Caco-2 (cell line): ENCODE measurements around the gene NBL1. TPM values are rescaled to one million over a fixed set of nuclear protein-coding genes. Genes with fewer than 3 reads are reported as not detected.
A peak's percentile ranks its signal among the peaks of the same experiment; 100 is the strongest.

Source experiments
- BruUV-seq: library from RNA; stranded (reverse); fragments of 400-500 nt; replicated peaks from 2 replicates; lab custom pipeline; 2021; lab: Mats Ljungman, UMichigan
- CTCF ChIA-PET: fragments of 300-600 bp; sonication (Branson Sonifier 250); formaldehyde crosslinking; loops from one replicate; lab custom pipeline; 2022; ENCODE audit warnings: antibody characterized with exemption; lab: Charles Lee
- POLR2A ChIA-PET: fragments of 300-600 bp; sonication (Branson Sonifier 250); formaldehyde crosslinking; loops from one replicate; lab custom pipeline; 2022; ENCODE audit warnings: antibody characterized with exemption; lab: Charles Lee
- DNase-seq, 2 experiments: peaks; one replicate each; pipeline versions ENCODE4 v3.0.0 to v3.0.0-alpha.2; 2020 to 2022
- H3K27me3 ChIP-seq: replicated peaks from 2 replicates; pipeline ENCODE4 v1.6.0; 2011; ENCODE audit warnings: low read length; ENCODE audit not compliant: control insufficient read depth, insufficient read depth
- H3K36me3 ChIP-seq: 2 replicates; pipeline ENCODE4 v1.5.1; 2011; ENCODE audit warnings: low read length; ENCODE audit not compliant: control insufficient read depth, insufficient read depth
- H3K4me1 ChIP-seq: fragments of 250-450 bp; sonication (Bioruptor Pico); 2 replicates; pipeline ENCODE4 v1.5.1; 2020; ENCODE audit warnings: mild to moderate bottlenecking
- H3K4me3 ChIP-seq: 2 replicates; pipeline ENCODE4 v1.5.1; 2011; ENCODE audit warnings: low read depth, mild to moderate bottlenecking, control low read depth, low read length
- H3K9me3 ChIP-seq: fragments of 250-450 bp; sonication (Bioruptor Pico); 2 replicates; pipeline ENCODE4 v1.5.1; 2020; ENCODE audit warnings: mild to moderate bottlenecking, moderate library complexity
- H3K27ac Mint-ChIP-seq: one replicate; pipeline ENCODE4 v1.8.0; 2022; ENCODE audit warnings: mixed read lengths; ENCODE audit not compliant: unreplicated experiment
- H3K27me3 Mint-ChIP-seq: one replicate; pipeline ENCODE4 v1.8.0; 2022; ENCODE audit warnings: mixed read lengths; ENCODE audit not compliant: insufficient read depth, unreplicated experiment
- H3K36me3 Mint-ChIP-seq: one replicate; pipeline ENCODE4 v1.8.0; 2022; ENCODE audit warnings: mild to moderate bottlenecking, mixed read lengths; ENCODE audit not compliant: insufficient read depth, unreplicated experiment
- H3K4me1 Mint-ChIP-seq: one replicate; pipeline ENCODE4 v1.8.0; 2022; ENCODE audit warnings: low read depth, mixed read lengths; ENCODE audit not compliant: unreplicated experiment
- H3K4me3 Mint-ChIP-seq: one replicate; pipeline ENCODE4 v1.8.0; 2022; ENCODE audit warnings: mild to moderate bottlenecking, moderate library complexity, mixed read lengths; ENCODE audit not compliant: unreplicated experiment
- H3K9me3 Mint-ChIP-seq: one replicate; pipeline ENCODE4 v1.8.0; 2022; ENCODE audit warnings: mixed read lengths; ENCODE audit not compliant: unreplicated experiment
- CTCF ChIP-seq, 2 experiments: fragments of 200-600 bp in 1 of 2; IDR thresholded peaks; 1 replicate in 1 of 2; 2 replicates in 1 of 2; pipeline versions ENCODE4 v1.5.1 to v1.8.0; 2011 to 2022; ENCODE audit warnings: antibody characterized with exemption in 1 of 2, control low read depth in 1 of 2, inconsistent platforms in 1 of 2, low read depth in 1 of 2, low read length in 1 of 2, mild to moderate bottlenecking in 1 of 2, moderate library complexity in 1 of 2; ENCODE audit not compliant: insufficient read depth in 1 of 2, severe bottlenecking in 1 of 2, unreplicated experiment in 1 of 2
- intact Hi-C: fragments of 100-400 bp; cut with micrococcal nuclease; formaldehyde crosslinking; loops from one replicate; pipeline ENCODE4 v1.10.0; 2022; ENCODE audit not compliant: unreplicated experiment
- total RNA-seq: library from RNA; stranded (reverse); gene quantifications from 2 replicates; pipeline ENCODE4 v1.2.3, GENCODE V29; 2022

Gene NBL1
- total RNA-seq, 1 experiment from 2014 or later, result 24.0 TPM

GRCh38 chr1:19703280-19703679, 59.2 kb downstream of the NBL1 start:
- Histone ChIP-seq H3K9me3 (no peaks in the 10 kb centered on the region), H3K4me1 (no peaks in the 10 kb centered on the region), H3K4me3 (no peak overlapping the region), H3K27me3 (no peaks in the 10 kb centered on the region), H3K36me3 (no peaks in the 10 kb centered on the region)
- no peak for DNase-seq
- Mint-ChIP-seq H3K4me3 (no peak overlapping the region), H3K27me3 (no peaks in the 10 kb centered on the region), H3K27ac (no peak overlapping the region), H3K36me3 (no peaks in the 10 kb centered on the region), H3K9me3 (no peaks in the 10 kb centered on the region), H3K4me1 (no peaks in the 10 kb centered on the region)
- intact Hi-C loops, result no loop called here
- ChIA-PET CTCF (interaction anchor here (0.6 to 3.6 kb wide), 3 partner anchors 42 to 862 kb away, joined by 3 to 36 read pairs (median 5); no protein-coding TSS in a partner anchor), POLR2A (no interaction called here)
- no peak for TF ChIP-seq CTCF (IDR thresholded peaks at IDR 0.05; ENCODE audit: insufficient read depth in 1 of 2, low read depth in 1 of 2, low read length in 1 of 2, severe bottlenecking in 1 of 2, unreplicated experiment in 1 of 2)
- BruUV-seq, result no TSS peak

GRCh38 chr1:19704247-19705113, 60.4 kb downstream of the NBL1 start:
- Histone ChIP-seq H3K4me1 (no peaks in the 10 kb centered on the region), H3K27me3 (no peaks in the 10 kb centered on the region), H3K36me3 (no peaks in the 10 kb centered on the region), H3K4me3 (no peak overlapping the region), H3K9me3 (no peaks in the 10 kb centered on the region)
- Mint-ChIP-seq H3K36me3 (no peaks in the 10 kb centered on the region), H3K9me3 (no peaks in the 10 kb centered on the region), H3K27me3 (no peaks in the 10 kb centered on the region), H3K4me1 (no peaks in the 10 kb centered on the region), H3K4me3 (no peak overlapping the region), H3K27ac (no peak overlapping the region)
- ChIA-PET POLR2A (no interaction called here), CTCF (interaction anchor here (0.6 to 3.6 kb wide), 6 partner anchors 8 to 271 kb away, joined by 3 to 36 read pairs (median 3); no protein-coding TSS in a partner anchor)
- BruUV-seq, result no TSS peak
- intact Hi-C loops, result loop anchor here (1.0 kb wide), 1 partner anchor 43 kb away; no protein-coding TSS in a partner anchor
- DNase-seq, result peak; percentile 67 to 79
- peak; percentile 82 to 83 for TF ChIP-seq CTCF (IDR thresholded peaks at IDR 0.05; ENCODE audit: insufficient read depth in 1 of 2, low read depth in 1 of 2, low read length in 1 of 2, severe bottlenecking in 1 of 2, unreplicated experiment in 1 of 2)

GRCh38 chr1:19705464-19705863, 61.4 kb downstream of the NBL1 start:
- Histone ChIP-seq H3K27me3 (no peaks in the 10 kb centered on the region), H3K9me3 (no peaks in the 10 kb centered on the region), H3K4me3 (no peak overlapping the region), H3K4me1 (no peaks in the 10 kb centered on the region), H3K36me3 (no peaks in the 10 kb centered on the region)
- intact Hi-C loops, result no loop called here
- no peak for TF ChIP-seq CTCF (IDR thresholded peaks at IDR 0.05; ENCODE audit: insufficient read depth in 1 of 2, low read depth in 1 of 2, low read length in 1 of 2, severe bottlenecking in 1 of 2, unreplicated experiment in 1 of 2)
- Mint-ChIP-seq H3K27me3 (no peaks in the 10 kb centered on the region), H3K27ac (no peak overlapping the region), H3K36me3 (no peaks in the 10 kb centered on the region), H3K9me3 (no peaks in the 10 kb centered on the region), H3K4me3 (no peak overlapping the region), H3K4me1 (no peaks in the 10 kb centered on the region)
- no TSS peak for BruUV-seq
- CTCF ChIA-PET, result interaction anchor here (1.1 to 3.6 kb wide), 3 partner anchors 9 to 45 kb away, joined by 3 to 36 read pairs (median 17); no protein-coding TSS in a partner anchor
- POLR2A ChIA-PET, result no interaction called here
- DNase-seq, result no peak
